A673 (cell line): Measurements from ENCODE around the gene RNH1.

Experiments
- EZH2 ChIP-seq: fragments of 200-600 bp; sonication (generic); IDR thresholded peaks from 2 replicates; pipeline ENCODE4 v1.6.1; 2017; ENCODE audit warnings: borderline replicate concordance, low read depth, mild to moderate bottlenecking, mixed read lengths, antibody characterized with exemption, low read length; ENCODE audit not compliant: poor library complexity, severe bottlenecking
- TF ChIP-seq, protein P1 (sequence below): fragments of 300-800, 200-600 bp; sonication (generic); conservative IDR thresholded peaks from 2 replicates; pipeline ENCODE4 v1.5.1; 2017; ENCODE audit warnings: low read depth, mild to moderate bottlenecking, antibody characterized with exemption, low read length, moderate library complexity, mixed read lengths

DNA sequence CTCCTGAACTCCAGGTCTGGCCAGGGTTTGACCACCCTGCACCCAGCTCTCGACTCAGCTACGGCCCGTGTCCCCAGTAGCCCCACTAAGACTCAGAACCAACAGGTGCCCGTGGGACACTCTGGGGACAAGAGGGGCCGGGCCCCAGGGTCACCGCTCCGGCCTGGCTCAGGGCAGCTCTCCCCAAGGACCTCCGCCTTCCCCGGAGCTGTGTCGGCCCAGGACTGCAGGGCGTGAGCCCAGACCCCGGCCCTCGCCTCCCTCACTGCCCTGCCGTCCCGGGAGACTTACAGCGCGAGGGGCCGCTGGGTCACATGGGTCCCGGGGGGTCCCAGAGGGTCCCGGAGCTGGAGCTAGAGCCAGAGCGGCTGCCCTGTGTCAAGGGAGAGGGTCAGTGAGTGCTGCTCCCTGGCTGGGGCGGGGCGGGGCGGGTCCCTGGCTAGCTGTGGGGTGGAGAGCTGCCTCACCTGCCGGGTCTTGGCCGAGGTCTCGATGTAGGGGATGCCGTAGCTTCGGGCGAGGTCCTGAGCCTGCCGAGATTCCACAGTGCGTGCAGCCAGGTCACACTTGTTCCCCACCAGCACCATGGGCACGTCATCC, 26.0 kb upstream of the RNH1 start:
- TF ChIP-seq, protein P1, sequence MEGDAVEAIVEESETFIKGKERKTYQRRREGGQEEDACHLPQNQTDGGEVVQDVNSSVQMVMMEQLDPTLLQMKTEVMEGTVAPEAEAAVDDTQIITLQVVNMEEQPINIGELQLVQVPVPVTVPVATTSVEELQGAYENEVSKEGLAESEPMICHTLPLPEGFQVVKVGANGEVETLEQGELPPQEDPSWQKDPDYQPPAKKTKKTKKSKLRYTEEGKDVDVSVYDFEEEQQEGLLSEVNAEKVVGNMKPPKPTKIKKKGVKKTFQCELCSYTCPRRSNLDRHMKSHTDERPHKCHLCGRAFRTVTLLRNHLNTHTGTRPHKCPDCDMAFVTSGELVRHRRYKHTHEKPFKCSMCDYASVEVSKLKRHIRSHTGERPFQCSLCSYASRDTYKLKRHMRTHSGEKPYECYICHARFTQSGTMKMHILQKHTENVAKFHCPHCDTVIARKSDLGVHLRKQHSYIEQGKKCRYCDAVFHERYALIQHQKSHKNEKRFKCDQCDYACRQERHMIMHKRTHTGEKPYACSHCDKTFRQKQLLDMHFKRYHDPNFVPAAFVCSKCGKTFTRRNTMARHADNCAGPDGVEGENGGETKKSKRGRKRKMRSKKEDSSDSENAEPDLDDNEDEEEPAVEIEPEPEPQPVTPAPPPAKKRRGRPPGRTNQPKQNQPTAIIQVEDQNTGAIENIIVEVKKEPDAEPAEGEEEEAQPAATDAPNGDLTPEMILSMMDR = no peak
- TF ChIP-seq EZH2 = no peak
